K562 (cell line): ENCODE data around the gene APEX2. TPM values are rescaled to one million over a fixed set of nuclear protein-coding genes. Genes with fewer than 3 reads are reported as not detected.

Experiments
- ATAC-seq: fragments of 200-7000 bp; cut with Tn5 transposase; 3 replicates; pipeline ENCODE4 v1.9.1; 2020; ENCODE audit warnings: moderate library complexity
- BruUV-seq: library from RNA; stranded (reverse); fragments of 400-500 nt; replicated peaks from 2 replicates; lab custom pipeline; 2021; lab: Mats Ljungman, UMichigan
- CTCF ChIA-PET: fragments of 300-600 bp; formaldehyde crosslinking; extraction: SDS; loops from one replicate; lab custom pipeline; 2021; ENCODE audit warnings: low intra/inter-chr PET ratio; lab: Yijun Ruan, JAX
- POLR2A ChIA-PET: fragments of 300-600, 350-650 bp; sonication (Branson Sonifier 250); formaldehyde crosslinking; extraction: SDS; loops from one replicate; lab custom pipeline; 2021; ENCODE audit warnings: antibody characterized with exemption, inconsistent platforms; lab: Yijun Ruan, JAX
- DNase-seq, 4 experiments: peaks; one replicate each; pipeline versions ENCODE4 v3.0.0 to v3.0.0-alpha.2; 2011 to 2018; ENCODE audit warnings: low spot score in 3 of 4, mixed read lengths in 3 of 4; ENCODE audit errors: extremely low read depth in 1 of 4
- FAIRE-seq: peaks from 2 replicates; lab custom pipeline; 2011; peaks lifted over from hg19 to GRCh38; lab: Jason Lieb, UNC
- H2AFZ ChIP-seq: 2 replicates; pipeline ENCODE4 v1.6.0; 2011; ENCODE audit warnings: low read depth, low read length, control low read depth, inconsistent platforms
- H3K27ac ChIP-seq: fragments of 200-600 bp; 3 replicates; pipeline ENCODE4 v1.8.0; 2011; ENCODE audit warnings: low read depth, mild to moderate bottlenecking, control low read depth, inconsistent platforms, low read length, moderate library complexity, mixed read lengths; ENCODE audit errors: extremely low read depth
- H3K27me3 ChIP-seq, 2 experiments: fragments of 300-600 bp in 1 of 2; 2 replicates in 1 of 2; 3 replicates in 1 of 2; pipeline versions ENCODE4 v1.6.0 to v1.8.0; 2011; ENCODE audit warnings: inconsistent platforms in 2 of 2, low read length in 2 of 2, mild to moderate bottlenecking in 1 of 2, mixed read lengths in 1 of 2, moderate library complexity in 1 of 2; ENCODE audit not compliant: control insufficient read depth in 2 of 2, insufficient read depth in 2 of 2
- H3K36me3 ChIP-seq: fragments of 300-600 bp; 3 replicates; pipeline ENCODE4 v1.8.0; 2011; ENCODE audit warnings: mild to moderate bottlenecking, low read length, inconsistent platforms; ENCODE audit not compliant: control insufficient read depth, insufficient read depth
- H3K4me1 ChIP-seq, 2 experiments: fragments of 200-600 bp in 1 of 2; replicated peaks in 1 of 2; 2 replicates in 1 of 2; 3 replicates in 1 of 2; pipeline versions ENCODE4 v1.5.1 to v1.8.0; 2011; ENCODE audit warnings: inconsistent platforms in 2 of 2, low read length in 2 of 2, mild to moderate bottlenecking in 1 of 2, mixed read lengths in 1 of 2, moderate library complexity in 1 of 2; ENCODE audit not compliant: control insufficient read depth in 2 of 2, insufficient read depth in 2 of 2
- H3K4me2 ChIP-seq: 2 replicates; pipeline ENCODE4 v1.6.1; 2011; ENCODE audit warnings: low read length, control low read depth, inconsistent platforms, mixed read lengths; ENCODE audit not compliant: insufficient read depth
- H3K4me3 ChIP-seq: fragments of 200-600 bp; sonication (generic), shearing (Covaris generic); 2 replicates; pipeline ENCODE4 v1.5.1; 2016; ENCODE audit warnings: control low read depth, inconsistent platforms
- H3K79me2 ChIP-seq: fragments of 200-600 bp; 3 replicates; pipeline ENCODE4 v1.8.0; 2011; ENCODE audit warnings: low read length, inconsistent platforms; ENCODE audit not compliant: control insufficient read depth, insufficient read depth
- H3K9ac ChIP-seq, 2 experiments: 2 replicates each; pipeline versions ENCODE4 v1.6.0 to v1.6.1; 2011; ENCODE audit warnings: low read depth in 2 of 2, low read length in 2 of 2, control low read depth in 1 of 2, inconsistent platforms in 1 of 2, mild to moderate bottlenecking in 1 of 2, mixed read lengths in 1 of 2; ENCODE audit not compliant: insufficient read depth in 1 of 2
- H3K9me1 ChIP-seq: one replicate; pipeline ENCODE4 v1.6.0; 2011; ENCODE audit warnings: inconsistent platforms, mild to moderate bottlenecking, low read length, moderate library complexity; ENCODE audit not compliant: control insufficient read depth, insufficient read depth
- H3K9me3 ChIP-seq: replicated peaks from 2 replicates; pipeline ENCODE4 v1.5.1; 2011; ENCODE audit warnings: low read depth, low read length, inconsistent platforms; ENCODE audit not compliant: control insufficient read depth, insufficient read depth
- H4K20me1 ChIP-seq: replicated peaks from 2 replicates; pipeline ENCODE4 v1.6.1; 2011; ENCODE audit warnings: low read length, inconsistent platforms, mixed read lengths; ENCODE audit not compliant: control insufficient read depth, insufficient read depth
- ATF2 ChIP-seq: sonication (generic); formaldehyde crosslinking; IDR thresholded peaks from 2 replicates; pipeline ENCODE4 v1.8.1; 2022; ENCODE audit warnings: missing genetic modification reagents
- DMBX1 ChIP-seq: fragments of 250-450 bp; sonication (Bioruptor Pico); IDR thresholded peaks from 2 replicates; pipeline ENCODE4 v1.8.0; 2022; ENCODE audit warnings: inconsistent platforms, mild to moderate bottlenecking, moderate library complexity, borderline replicate concordance
- FOXP1 ChIP-seq: sonication (generic); formaldehyde crosslinking; IDR thresholded peaks from 2 replicates; pipeline ENCODE4 v1.8.0; 2022; ENCODE audit warnings: mild to moderate bottlenecking, missing genetic modification reagents
- MCM2 ChIP-seq: fragments of 450-650 bp; IDR thresholded peaks from 2 replicates; pipeline ENCODE4 v1.6.1; 2017; ENCODE audit warnings: low read depth, mild to moderate bottlenecking
- NFE2L1 ChIP-seq: fragments of 450-650 bp; IDR thresholded peaks from 2 replicates; pipeline ENCODE4 v1.6.1; 2016; ENCODE audit warnings: missing genetic modification characterization, low read depth, mild to moderate bottlenecking, missing compliant biosample characterization, moderate library complexity, borderline replicate concordance
- PHF21A ChIP-seq: fragments of 450-650 bp; IDR thresholded peaks from 2 replicates; pipeline ENCODE4 v1.6.1; 2017; ENCODE audit warnings: low read depth, borderline replicate concordance
- RBM15 ChIP-seq: fragments of 200-400 bp; formaldehyde crosslinking; IDR thresholded peaks from 2 replicates; pipeline ENCODE4 v1.6.1; 2018; ENCODE audit warnings: mild to moderate bottlenecking, low read length, moderate library complexity; ENCODE audit not compliant: insufficient read depth
- TCF3 ChIP-seq: sonication (generic); formaldehyde crosslinking; IDR thresholded peaks from 2 replicates; pipeline ENCODE4 v1.4.0; 2020; ENCODE audit warnings: mild to moderate bottlenecking, missing genetic modification reagents
- ZC3H8 ChIP-seq: fragments of 450-650 bp; IDR thresholded peaks from 2 replicates; pipeline ENCODE4 v1.6.1; 2017
- ZNF133 ChIP-seq: fragments of 250-450 bp; sonication (Bioruptor Pico); IDR thresholded peaks from 2 replicates; pipeline ENCODE4 v1.4.0; 2020; ENCODE audit warnings: mild to moderate bottlenecking
- ZNF280B ChIP-seq: fragments of 250-450 bp; sonication (Bioruptor Pico); IDR thresholded peaks from 2 replicates; pipeline ENCODE4 v1.5.1; 2021; ENCODE audit warnings: mild to moderate bottlenecking
- ZNF408 ChIP-seq: fragments of 250-450 bp; sonication (Bioruptor Pico); IDR thresholded peaks from 2 replicates; pipeline ENCODE4 v1.4.0; 2020; ENCODE audit warnings: low read depth, mild to moderate bottlenecking, moderate library complexity
- ZNF699 ChIP-seq: fragments of 250-450 bp; sonication (Bioruptor Pico); IDR thresholded peaks from 2 replicates; pipeline ENCODE4 v1.8.0; 2021; ENCODE audit warnings: mild to moderate bottlenecking, moderate library complexity; ENCODE audit not compliant: insufficient replicate concordance
- WGBS: fragments of 100-300 bp; shearing (Covaris generic); methylation state at CpG from one replicate; pipeline ENCODE4 v1.1.6; 2016; ENCODE audit warnings: low coverage, mixed read lengths; ENCODE audit not compliant: insufficient coverage; ENCODE audit errors: missing lambda C conversion rate; 5-methylcytosine and 5-hydroxymethylcytosine counted together
- in situ Hi-C: fragments of 300-500 bp; cut with MboI; formaldehyde crosslinking; loops from 4 replicates; pipeline ENCODE4 v1.15.0; 2018; ENCODE audit warnings: inconsistent platforms, mixed read lengths
- intact Hi-C: fragments of 100-400 bp; cut with micrococcal nuclease; formaldehyde crosslinking; loops from 2 replicates; pipeline ENCODE4 v1.14.2; 2022
- polyA plus RNA-seq, 8 experiments: library from polyadenylated mRNA; depleted of rRNA in 4 of 8; stranded (reverse) in 5 of 8; unstranded in 3 of 8; fragments of >200 nt; fragmentation: Nextera tagmentation in 2 of 8; fragmentation: Illumina TruSeq in 1 of 8; extraction: Ambion mirVana in 2 of 8; extraction: Trizol in 1 of 8; gene quantifications; 2 replicates each; pipeline versions ENCODE4 v1.2.1 to v1.2.3, GENCODE V29; 2011 to 2014; ENCODE audit warnings: inconsistent platforms in 1 of 8, missing spikeins in 1 of 8
- total RNA-seq, 7 experiments: library from RNA; depleted of rRNA in 6 of 7; stranded (reverse); fragments of >200 nt in 6 of 7; fragmentation: Illumina TruSeq in 2 of 7; extraction: Trizol in 2 of 7; gene quantifications; 2 replicates each; pipeline versions ENCODE4 v1.2.1 to v1.2.3, GENCODE V29; 2011 to 2021; ENCODE audit warnings: low replicate concordance in 1 of 7

APEX2 gene
- total and polyA plus RNA-seq, 9 of the 15 experiments (the other 6 are each of a cell fraction or from before 2014, with no cell fraction given): 9.4 to 34.2 (median 25.9) TPM

GRCh38 chrX:55008571-55009358, 8.6 kb downstream of the APEX2 start:
- Histone ChIP-seq H3K27ac (no peak overlapping the region; the same call in 2 of the 3 replicates), H3K9me3 (no peaks in the 10 kb centered on the region), H2AFZ (no peak overlapping the region), H3K9me1 (no peaks in the 10 kb centered on the region), H3K36me3 (peaks cover 37% of the 10 kb centered on the region), H3K4me2 (no peak overlapping the region), H4K20me1 (no peaks in the 10 kb centered on the region), H3K9ac (no peak overlapping the region), H3K27me3 (no peaks in the 10 kb centered on the region), H3K4me3 (no peak overlapping the region)
- FAIRE-seq (peak; percentile 42), ATAC-seq (no peak; the same call in 2 of the 3 replicates)
- POLR2A ChIA-PET: interaction anchor here (0.9 to 2.0 kb wide), 3 partner anchors 9 to 20 kb away, joined by 3 to 10 read pairs (median 4); partner anchors contain the start of gene APEX2
- CTCF ChIA-PET: no interaction called here
- intact Hi-C loops (loop anchor here (10.0 kb wide), 1 partner anchor 46 kb away; no protein-coding TSS in a partner anchor), in situ Hi-C loops (no loop called here)
- TF ChIP-seq NFE2L1 (tag) (no peak), DMBX1 (CRISPR knock-in tag) (no peak), ATF2 (CRISPR knock-in tag) (no peak), FOXP1 (CRISPR knock-in tag) (no peak), ZC3H8 (no peak), ZNF408 (no peak), ZNF133 (CRISPR knock-in tag) (no peak), TCF3 (CRISPR knock-in tag) (no peak), ZNF280B (CRISPR knock-in tag) (no peak), PHF21A (no peak), MCM2 (no peak), RBM15 (no peak), ZNF699 (CRISPR knock-in tag) (no peak)
- TF ChIP-seq, all 486 proteins: peak for 0
- Histone ChIP-seq H3K4me1 (peaks cover 4 to 6% of the 10 kb centered on the region in 2 experiments; a peak in 4 of 5 replicates), H3K79me2 (no peaks in the 10 kb centered on the region)
- 58% methylated on average over 8 of the region's 9 CpGs for WGBS
- no TSS peak for BruUV-seq
- no peak for DNase-seq
